ENCODE data around the gene CENPE.

CENPE gene

DNA sequence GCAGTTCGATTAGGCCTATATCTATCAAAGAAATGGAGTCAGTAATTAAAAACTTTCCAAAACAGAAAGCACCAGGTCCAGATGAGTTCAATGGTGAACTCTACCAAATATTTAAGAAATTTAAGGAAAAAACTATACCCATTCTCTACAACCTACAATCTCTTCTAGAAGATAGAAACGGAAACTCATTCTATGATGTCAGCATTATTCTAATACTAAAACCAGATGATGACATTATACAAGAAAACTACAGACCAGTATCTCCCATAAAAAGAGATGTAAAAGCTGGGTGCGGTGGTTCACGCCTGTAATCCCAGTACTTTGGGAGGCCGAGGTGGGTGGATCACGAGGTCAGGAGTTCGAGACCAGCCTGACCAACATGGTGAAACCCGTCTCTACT, 69.0 kb downstream of the CENPE start:
- no peak for DNase-seq

DNA sequence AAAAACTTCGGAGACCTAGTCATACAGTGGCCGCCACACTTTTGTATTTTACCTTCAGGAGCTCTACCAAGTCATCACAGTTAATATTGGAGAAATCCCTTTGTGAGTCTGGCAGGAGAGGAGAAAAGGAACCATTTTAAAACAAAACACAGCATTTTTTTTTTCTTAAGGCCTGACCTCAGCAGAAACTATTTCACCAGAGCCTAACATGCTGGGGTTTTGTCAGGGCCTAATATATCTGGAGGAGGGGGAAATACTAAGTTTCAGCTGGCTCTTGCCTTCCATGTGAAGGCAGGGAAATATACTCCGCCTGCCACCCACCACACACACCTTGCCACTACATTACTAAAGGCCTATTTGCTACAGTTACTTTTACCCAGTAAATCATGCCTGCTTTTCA, 72.0 kb downstream of the CENPE start:
- no peak for DNase-seq

DNA sequence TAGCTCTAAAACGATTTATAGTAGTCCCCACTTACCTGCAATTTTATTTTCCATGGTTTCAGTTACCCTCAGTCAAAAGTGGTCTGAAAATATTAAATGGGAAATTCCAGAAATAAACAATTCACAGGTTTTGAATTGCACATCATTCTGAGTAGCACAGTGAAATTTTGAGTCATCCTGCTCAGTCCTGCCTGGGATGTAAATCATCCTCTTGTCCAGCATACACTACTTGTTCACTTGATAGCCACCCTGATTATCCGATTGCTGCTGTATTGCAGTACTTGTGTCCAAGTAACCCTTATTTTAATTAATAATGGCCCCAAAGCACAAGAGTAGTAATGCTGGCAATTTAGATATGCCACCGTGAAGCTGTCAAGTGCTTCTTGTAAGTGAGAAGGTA, 75.0 kb downstream of the CENPE start:
- DNase-seq, result no peak

DNA sequence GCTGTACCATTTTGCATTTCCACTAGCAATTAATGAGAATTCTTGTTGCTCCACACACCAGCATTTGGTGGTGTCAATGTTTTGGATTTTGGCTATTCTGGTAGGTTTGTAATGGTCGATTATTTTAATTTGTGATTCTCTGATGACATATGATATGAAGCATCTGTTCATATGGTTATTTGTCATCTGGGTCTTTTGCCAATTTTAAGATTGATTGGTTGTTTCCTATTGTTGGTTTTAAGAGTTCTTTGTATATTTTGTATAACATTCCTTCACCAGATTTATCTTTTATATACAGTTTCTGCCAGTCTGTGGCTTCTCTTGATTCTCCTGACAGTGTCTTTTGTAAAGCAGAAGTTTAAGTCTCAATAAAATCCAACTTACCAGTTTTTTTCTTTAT, 80.0 kb downstream of the CENPE start:
- no peak for DNase-seq

- DNase-seq, result no peak
These were observed 86.5 kb downstream of the CENPE start for GRCh38 chr4:103111598-103111997.

GRCh38 chr4:103108542-103108941, 89.6 kb downstream of the CENPE start:
- no peak for DNase-seq

DNA sequence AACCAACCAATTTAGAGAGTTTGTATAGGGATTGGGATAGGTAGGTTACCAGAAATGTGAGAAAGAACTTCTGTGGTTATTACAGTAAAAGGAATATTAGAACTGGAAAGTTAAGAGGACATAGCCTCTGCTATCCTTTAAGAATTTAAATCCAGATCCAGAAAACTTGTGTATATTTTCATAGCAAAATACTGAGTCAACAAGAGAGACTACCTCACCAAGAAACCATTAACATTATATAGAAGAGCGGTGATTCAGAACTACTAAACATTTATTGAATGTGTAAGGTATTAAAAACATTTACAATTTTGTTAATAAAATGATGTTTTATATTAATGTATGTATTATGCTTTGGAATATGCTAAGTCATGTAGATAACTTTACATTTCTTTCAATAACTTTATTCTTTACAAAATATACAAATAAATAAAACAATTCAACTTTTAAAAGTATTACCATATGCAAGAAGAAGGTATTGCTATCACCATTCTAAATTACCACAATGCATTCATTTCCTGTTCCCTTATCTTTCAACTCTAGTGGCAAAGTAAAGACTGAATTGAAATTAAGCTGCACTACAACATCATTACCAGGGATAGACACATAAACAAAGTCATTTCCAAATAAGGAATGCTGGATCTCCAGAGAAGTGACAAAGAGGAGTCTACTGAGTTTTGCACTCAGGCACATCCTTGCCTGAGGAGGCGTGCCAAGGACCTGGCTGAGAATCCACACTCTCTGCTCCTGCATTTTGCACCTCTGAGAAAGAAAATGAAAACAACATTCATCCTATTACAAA, 92.4 kb downstream of the CENPE start:
- DNase-seq, result no peak

DNA sequence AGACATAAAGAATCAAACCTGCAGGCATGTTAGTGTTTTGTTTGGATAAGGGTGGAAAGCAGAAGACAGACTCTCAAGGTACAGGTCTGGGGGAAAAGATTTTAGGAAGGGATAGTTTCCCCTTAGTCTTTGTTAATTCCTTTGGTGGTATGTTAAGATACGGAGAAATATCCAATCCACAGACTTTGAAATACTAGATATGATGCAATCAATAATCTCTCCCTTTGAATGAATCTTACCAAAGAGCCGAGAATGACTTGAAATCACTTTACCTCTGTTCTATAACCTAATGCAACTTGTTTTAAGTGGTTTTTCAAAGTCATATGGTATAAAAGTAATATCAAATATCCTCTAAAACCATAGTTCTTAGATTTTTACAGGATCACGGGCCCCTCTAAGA, 93.3 kb downstream of the CENPE start:
- no peak for DNase-seq

DNA sequence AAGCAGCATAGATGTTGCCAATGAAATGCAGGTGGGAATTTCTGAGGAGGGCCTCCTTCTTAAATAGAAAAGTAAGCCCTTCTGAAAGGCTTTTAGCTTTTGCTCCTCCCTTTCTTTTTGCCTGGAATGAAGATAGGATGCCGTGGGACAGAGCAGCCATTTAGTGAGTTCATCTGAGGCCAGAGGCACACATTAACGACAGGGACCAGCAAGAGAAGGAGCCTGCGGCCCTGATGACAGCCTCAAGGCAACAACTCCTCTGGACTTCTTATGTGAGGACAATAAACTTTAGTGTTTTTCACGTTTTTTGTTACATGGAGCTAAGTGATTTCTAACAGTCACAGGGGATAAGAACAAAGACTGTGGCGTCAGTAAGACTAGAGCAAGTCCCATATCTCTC, 97.5 kb downstream of the CENPE start:
- DNase-seq, result no peak

- peak; percentile 74 for DNase-seq
These were observed 98.3 kb downstream of the CENPE start, which contains the start of gene BDH2 for GRCh38 chr4:103099691-103100392. TSS of gene BDH2 (minus strand) at chr4:103099834. CDS start at chr4:103096254, 3,580 bp downstream.

DNA sequence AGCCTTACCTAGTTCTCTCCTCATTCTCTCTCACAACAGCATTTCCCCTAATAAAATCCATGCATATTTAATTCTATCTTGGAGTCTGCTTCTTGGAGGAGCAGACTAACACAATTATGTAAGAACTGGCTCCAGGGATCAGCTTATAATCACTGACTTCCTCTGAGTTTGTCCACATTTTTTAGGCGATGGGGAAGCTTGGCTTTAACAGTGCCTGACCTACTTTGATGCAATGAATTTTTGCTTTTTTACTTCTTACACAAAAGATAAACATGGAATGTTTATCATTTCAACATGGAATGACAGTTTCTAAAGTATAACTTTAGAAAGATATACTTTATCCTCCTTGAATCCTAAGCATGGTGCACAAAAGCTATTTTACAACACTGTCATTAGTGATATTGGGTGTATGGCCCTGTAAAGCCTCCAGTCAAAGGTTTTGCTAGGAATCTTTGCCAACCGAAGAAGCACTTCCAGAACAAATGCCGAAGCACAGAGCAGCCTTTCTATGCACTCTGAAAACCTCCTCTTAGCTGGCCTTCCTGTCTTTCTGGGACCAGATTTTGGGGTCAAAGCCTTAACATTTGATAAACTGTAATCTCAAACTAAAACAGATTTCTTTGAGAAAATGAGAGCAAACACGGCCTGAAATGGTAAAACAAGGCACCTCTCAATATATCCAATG, 99.2 kb downstream of the CENPE start:
- no peak for DNase-seq

GRCh38 chr4:103098341-103098740, 99.8 kb downstream of the CENPE start:
- no peak for DNase-seq

DNA sequence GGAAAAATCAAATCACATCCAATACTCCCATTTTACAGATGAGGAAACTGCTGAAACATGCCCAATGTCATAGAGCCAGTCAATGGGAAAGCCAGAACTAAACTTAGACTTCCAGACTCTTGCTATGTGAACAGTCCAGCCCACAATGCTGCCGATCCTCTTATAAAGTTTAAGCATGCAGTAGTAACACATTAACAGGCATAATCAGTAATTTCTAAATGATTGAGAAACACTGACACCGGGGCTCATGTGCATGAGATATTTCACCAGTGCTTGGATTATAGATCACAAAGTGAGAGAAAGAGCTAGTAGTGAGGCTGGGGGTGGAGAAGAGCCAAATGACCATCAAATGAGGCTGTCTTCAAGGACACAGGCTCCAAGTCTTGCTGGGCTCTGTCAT, 101.0 kb downstream of the CENPE start:
- no peak for DNase-seq

GRCh38 chr4:103095080-103095479, 103.1 kb downstream of the CENPE start:
- DNase-seq, result no peak

DNA sequence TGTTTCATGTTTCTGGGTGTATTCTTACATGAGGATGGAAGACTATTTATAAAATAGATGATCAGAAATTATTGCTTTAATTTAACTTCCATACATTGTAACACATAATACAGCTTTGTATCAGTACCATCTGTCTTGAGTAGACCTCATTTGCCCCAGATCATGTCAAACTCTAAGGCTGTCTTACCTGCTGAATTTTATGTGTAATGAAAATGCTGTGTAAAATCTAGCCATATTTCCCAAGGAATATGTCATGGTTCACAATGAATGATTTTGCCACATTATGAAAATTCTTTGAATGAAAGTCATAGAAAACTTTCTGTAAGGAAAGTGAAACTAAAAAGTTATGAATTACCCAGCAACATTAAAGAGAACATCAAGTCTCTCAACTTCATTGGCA, 105.9 kb downstream of the CENPE start:
- DNase-seq, result no peak

DNA sequence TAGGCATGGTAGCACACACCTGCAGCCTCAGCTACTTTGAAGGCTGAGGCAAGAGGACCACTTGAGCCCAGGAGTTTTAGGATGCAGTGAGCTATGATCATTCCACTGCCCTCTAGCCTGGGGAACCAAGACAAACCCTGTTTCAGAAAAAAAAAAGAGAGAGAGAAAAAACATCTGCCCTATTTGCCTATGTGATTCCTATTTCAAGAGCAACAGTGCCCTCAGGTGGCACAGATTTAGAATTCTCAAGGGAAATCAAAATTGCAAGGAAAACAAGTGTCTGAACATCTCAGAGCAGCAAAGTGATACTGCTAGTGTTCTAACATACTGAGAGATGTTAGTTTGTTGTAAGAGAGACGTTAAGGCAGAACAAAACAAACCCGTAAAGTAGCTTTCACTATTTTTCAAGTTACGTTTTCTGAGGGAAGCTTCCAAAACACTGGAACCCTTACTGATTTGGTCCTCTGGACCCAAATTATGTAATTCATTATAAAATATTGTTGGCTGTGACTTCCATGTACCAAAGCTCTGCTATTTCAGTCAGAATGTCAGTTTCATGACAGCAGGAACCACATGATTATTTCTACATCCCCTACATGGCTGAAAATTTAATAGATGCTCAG, 106.4 kb downstream of the CENPE start:
- no peak for DNase-seq

- no peak for DNase-seq
These were observed 108.7 kb downstream of the CENPE start for GRCh38 chr4:103089481-103089880.

GRCh38 chr4:103086551-103086950, 111.6 kb downstream of the CENPE start:
- DNase-seq, result no peak

DNA sequence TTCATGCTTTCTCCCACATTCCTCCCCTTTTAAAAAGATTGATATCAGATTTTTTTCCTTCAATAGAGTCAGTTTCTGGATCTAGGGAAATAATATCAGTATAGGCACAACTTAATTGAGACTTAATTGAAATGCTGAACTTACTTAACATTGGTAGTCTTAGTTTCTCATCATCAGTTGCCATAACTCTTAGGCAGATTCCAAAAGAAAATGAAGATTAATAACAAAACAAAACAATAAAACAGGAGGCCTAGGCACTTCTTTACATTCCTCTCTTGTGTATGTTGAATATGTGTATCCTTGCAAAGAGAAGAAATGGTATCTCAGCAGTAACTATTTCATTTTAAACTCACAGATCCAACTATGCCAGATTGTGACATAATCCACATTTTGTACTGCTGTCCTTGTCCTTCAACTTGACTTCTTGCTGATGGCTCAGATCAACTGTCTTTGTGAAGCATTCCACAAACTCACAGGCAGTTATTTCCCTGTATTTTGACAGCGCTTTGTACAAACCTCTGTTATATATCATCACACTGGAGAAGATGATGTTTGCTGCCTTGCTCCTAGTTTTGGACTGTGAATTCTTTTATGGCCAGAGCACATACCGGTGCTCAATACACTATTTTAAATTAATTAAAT, 112.5 kb downstream of the CENPE start:
- DNase-seq, result no peak

GRCh38 chr4:103079621-103080020, 118.5 kb downstream of the CENPE start:
- no peak for DNase-seq

- DNase-seq, result no peak
These were observed 121.3 kb downstream of the CENPE start, which contains the start of gene SLC9B2 for GRCh38 chr4:103076747-103077347. TSS of gene SLC9B2 (minus strand) at chr4:103076761. CDS start at chr4:103067550, 9,211 bp downstream.
